Loucy (cell line): ENCODE data around the gene SENP2.

Source experiments
- H2AFZ ChIP-seq: fragments of 200-600 bp; sonication (generic); 2 replicates; pipeline ENCODE4 v1.6.0; 2016; ENCODE audit warnings: antibody characterized with exemption, mild to moderate bottlenecking, low read length, moderate library complexity
- H3F3A ChIP-seq: fragments of 200-600 bp; 2 replicates; pipeline ENCODE4 v1.6.0; 2016; ENCODE audit warnings: antibody characterized with exemption, low read depth, mild to moderate bottlenecking
- H3K27me3 ChIP-seq: fragments of 200-600 bp; sonication (generic); 2 replicates; pipeline ENCODE4 v1.6.1; 2014; ENCODE audit warnings: low read length, mild to moderate bottlenecking; ENCODE audit not compliant: insufficient read depth, poor library complexity, severe bottlenecking
- H3K36me3 ChIP-seq: fragments of 200-600 bp; sonication (generic); 2 replicates; pipeline ENCODE4 v1.6.1; 2016; ENCODE audit warnings: low read length; ENCODE audit not compliant: insufficient read depth
- H3K4me1 ChIP-seq: fragments of 200-600 bp; sonication (generic); 2 replicates; pipeline ENCODE4 v1.5.1; 2014; ENCODE audit warnings: low read length, mild to moderate bottlenecking; ENCODE audit not compliant: insufficient read depth, poor library complexity, severe bottlenecking
- H3K4me2 ChIP-seq: fragments of 200-600 bp; sonication (generic); 2 replicates; pipeline ENCODE4 v1.6.0; 2014; ENCODE audit warnings: antibody characterized with exemption, low read length, low read depth, mild to moderate bottlenecking; ENCODE audit not compliant: poor library complexity, severe bottlenecking
- H3K4me3 ChIP-seq: fragments of 200-600 bp; sonication (generic); 2 replicates; pipeline ENCODE4 v1.5.1; 2014; ENCODE audit warnings: low read length, mild to moderate bottlenecking, mixed read lengths; ENCODE audit not compliant: poor library complexity, severe bottlenecking
- H3K79me2 ChIP-seq: fragments of 200-600 bp; sonication (generic); 2 replicates; pipeline ENCODE4 v1.6.1; 2014; ENCODE audit warnings: low read length; ENCODE audit not compliant: insufficient read depth
- H3K9ac ChIP-seq: fragments of 200-600 bp; sonication (generic); 2 replicates; pipeline ENCODE4 v1.6.0; 2014; ENCODE audit warnings: mild to moderate bottlenecking, low read depth, low read length, moderate library complexity; ENCODE audit not compliant: poor library complexity, severe bottlenecking
- H3K9me2 ChIP-seq: fragments of 200-600 bp; sonication (generic); replicated peaks from 2 replicates; pipeline ENCODE4 v1.6.1; 2016; ENCODE audit warnings: low read depth, low read length, mixed read lengths
- H3K9me3 ChIP-seq: fragments of 200-600 bp; sonication (generic); 2 replicates; pipeline ENCODE4 v1.6.1; 2014; ENCODE audit warnings: mild to moderate bottlenecking, antibody characterized with exemption, low read length, low read depth; ENCODE audit not compliant: insufficient read depth
- H4K20me1 ChIP-seq: fragments of 200-600 bp; sonication (generic); 2 replicates; pipeline ENCODE4 v1.6.0; 2014; ENCODE audit warnings: antibody characterized with exemption, low read length, mild to moderate bottlenecking; ENCODE audit not compliant: insufficient read depth, poor library complexity, severe bottlenecking
- CTCF ChIP-seq: fragments of 200-600 bp; sonication (generic); conservative IDR thresholded peaks from 2 replicates; pipeline ENCODE4 v1.5.1; 2014; ENCODE audit warnings: mild to moderate bottlenecking, antibody characterized with exemption, low read length
- EZH2phosphoT487 ChIP-seq: fragments of 200-600 bp; IDR thresholded peaks from 2 replicates; pipeline ENCODE4 v1.6.1; 2018; ENCODE audit warnings: antibody characterized with exemption, mild to moderate bottlenecking, moderate library complexity, borderline replicate concordance

The SENP2 gene

GRCh38 chr3:185558395-185558794, 27.7 kb upstream of the SENP2 start:
- Histone ChIP-seq H3K79me2 (no peaks in the 10 kb centered on the region), H2AFZ (peak overlapping the region; percentile 61), H3K9ac (peak overlapping the region; percentile 37), H3F3A (peaks cover 4% of the 10 kb centered on the region; the same call in 1 of the 2 replicates), H3K4me3 (peak overlapping the region; percentile 43), H3K27me3 (no peaks in the 10 kb centered on the region), H3K4me2 (peak overlapping the region; percentile 52), H3K36me3 (no peaks in the 10 kb centered on the region), H4K20me1 (no peaks in the 10 kb centered on the region), H3K9me2 (no peaks in the 10 kb centered on the region), H3K9me3 (no peaks in the 10 kb centered on the region), H3K4me1 (peaks cover 35% of the 10 kb centered on the region)
- TF ChIP-seq CTCF (no peak), EZH2phosphoT487 (no peak)

- Histone ChIP-seq H3K36me3 (no peaks in the 10 kb centered on the region), H3K4me2 (peak overlapping the region; percentile 52), H3K9me2 (no peaks in the 10 kb centered on the region), H4K20me1 (no peaks in the 10 kb centered on the region), H3K79me2 (no peaks in the 10 kb centered on the region), H3K4me1 (peaks cover 35% of the 10 kb centered on the region), H3F3A (peaks cover 4% of the 10 kb centered on the region; the same call in 1 of the 2 replicates), H3K4me3 (peak overlapping the region; percentile 43), H3K9ac (peak overlapping the region; percentile 37), H2AFZ (peak overlapping the region; percentile 36; the same call in 1 of the 2 replicates), H3K27me3 (no peaks in the 10 kb centered on the region), H3K9me3 (no peaks in the 10 kb centered on the region)
- TF ChIP-seq EZH2phosphoT487 (no peak), CTCF (no peak)
Measured at GRCh38 chr3:185559706-185560090, 26.4 kb upstream of the SENP2 start.

GRCh38 chr3:185560676-185561075, 25.4 kb upstream of the SENP2 start:
- Histone ChIP-seq H3K4me3 (peak overlapping the region; percentile 65), H3F3A (peaks cover 4% of the 10 kb centered on the region; the same call in 1 of the 2 replicates), H2AFZ (no peak overlapping the region; the same call in 1 of the 2 replicates), H3K4me1 (peaks cover 35% of the 10 kb centered on the region), H3K9ac (peak overlapping the region; percentile 74), H4K20me1 (no peaks in the 10 kb centered on the region), H3K4me2 (peak overlapping the region; percentile 89), H3K9me3 (no peaks in the 10 kb centered on the region), H3K9me2 (no peaks in the 10 kb centered on the region), H3K36me3 (no peaks in the 10 kb centered on the region), H3K27me3 (no peaks in the 10 kb centered on the region), H3K79me2 (no peaks in the 10 kb centered on the region)
- no peak for TF ChIP-seq EZH2phosphoT487
- TF ChIP-seq CTCF, result no peak
